HEK293 (cell line): ENCODE results near the gene ZNF792.
A peak's percentile ranks its signal among the peaks of the same experiment; 100 is the strongest.

Experiments
- GLI2 ChIP-seq: fragments of 450-650 bp; formaldehyde crosslinking; IDR thresholded peaks from 2 replicates; pipeline ENCODE4; 2017; ENCODE audit warnings: missing biosample characterization, missing genetic modification characterization, low read depth, borderline replicate concordance
- GLI4 ChIP-seq: fragments of 450-650 bp; formaldehyde crosslinking; IDR thresholded peaks from 2 replicates; pipeline ENCODE4 v1.5.1; 2016; ENCODE audit warnings: missing biosample characterization, missing genetic modification characterization
- KLF10 ChIP-seq: fragments of 450-650 bp; IDR thresholded peaks from 2 replicates; pipeline ENCODE4 v1.5.1; 2018; ENCODE audit warnings: missing biosample characterization, mild to moderate bottlenecking, missing genetic modification characterization
- KLF8 ChIP-seq: fragments of 450-650 bp; formaldehyde crosslinking; IDR thresholded peaks from 2 replicates; pipeline ENCODE4 v1.5.1; 2016; ENCODE audit warnings: missing biosample characterization, missing genetic modification characterization
- KLF9 ChIP-seq: fragments of 450-650 bp; formaldehyde crosslinking; IDR thresholded peaks from 2 replicates; pipeline ENCODE4 v1.5.1; 2016; ENCODE audit warnings: missing biosample characterization, missing genetic modification characterization, low read depth
- OVOL3 ChIP-seq: fragments of 450-650 bp; formaldehyde crosslinking; IDR thresholded peaks from 2 replicates; pipeline ENCODE4 v1.5.1; 2016; ENCODE audit warnings: missing biosample characterization, missing genetic modification characterization
- SP3 ChIP-seq: fragments of 450-650 bp; formaldehyde crosslinking; IDR thresholded peaks from 2 replicates; pipeline ENCODE4 v1.5.1; 2016; ENCODE audit warnings: missing biosample characterization, missing genetic modification characterization
- WT1 ChIP-seq: fragments of 450-650 bp; formaldehyde crosslinking; IDR thresholded peaks from 2 replicates; pipeline ENCODE4 v1.5.1; 2016; ENCODE audit warnings: missing biosample characterization, missing genetic modification characterization
- ZBTB44 ChIP-seq: fragments of 450-650 bp; IDR thresholded peaks from 2 replicates; pipeline ENCODE4 v1.5.1; 2018; ENCODE audit warnings: missing biosample characterization, mild to moderate bottlenecking, missing genetic modification characterization
- ZNF114 ChIP-seq: fragments of 450-650 bp; formaldehyde crosslinking; IDR thresholded peaks from 2 replicates; pipeline ENCODE4 v1.5.0; 2017; ENCODE audit warnings: missing biosample characterization, missing genetic modification characterization
- ZNF148 ChIP-seq: fragments of 450-650 bp; formaldehyde crosslinking; IDR thresholded peaks from 2 replicates; pipeline ENCODE4 v1.5.0; 2017; ENCODE audit warnings: missing biosample characterization, missing genetic modification characterization, borderline replicate concordance
- ZNF324 ChIP-seq: fragments of 450-650 bp; formaldehyde crosslinking; IDR thresholded peaks from 2 replicates; pipeline ENCODE4 v1.5.1; 2016; ENCODE audit warnings: missing biosample characterization, missing genetic modification characterization
- ZNF473 ChIP-seq: fragments of 450-650 bp; formaldehyde crosslinking; IDR thresholded peaks from 2 replicates; pipeline ENCODE4 v1.5.1; 2017; ENCODE audit warnings: missing biosample characterization, missing genetic modification characterization
- ZNF501 ChIP-seq: fragments of 450-650 bp; formaldehyde crosslinking; IDR thresholded peaks from 2 replicates; pipeline ENCODE4 v1.5.1; 2016; ENCODE audit warnings: missing biosample characterization, missing genetic modification characterization
- ZNF514 ChIP-seq: fragments of 450-650 bp; formaldehyde crosslinking; IDR thresholded peaks from 2 replicates; pipeline ENCODE4 v1.5.1; 2016; ENCODE audit warnings: missing biosample characterization, missing genetic modification characterization
- ZNF529 ChIP-seq: fragments of 450-650 bp; formaldehyde crosslinking; IDR thresholded peaks from 2 replicates; pipeline ENCODE4 v1.5.1; 2017; ENCODE audit warnings: missing genetic modification characterization, missing biosample characterization; ENCODE audit not compliant: insufficient replicate concordance
- ZNF600 ChIP-seq: fragments of 450-650 bp; formaldehyde crosslinking; IDR thresholded peaks from 2 replicates; pipeline ENCODE4 v1.5.1; 2016; ENCODE audit warnings: missing biosample characterization, missing genetic modification characterization
- ZNF629 ChIP-seq: fragments of 450-650 bp; formaldehyde crosslinking; IDR thresholded peaks from 2 replicates; pipeline ENCODE4 v1.5.1; 2017; ENCODE audit warnings: missing biosample characterization, missing genetic modification characterization
- ZNF660 ChIP-seq: fragments of 450-650 bp; IDR thresholded peaks from 2 replicates; pipeline ENCODE4 v1.5.1; 2018; ENCODE audit warnings: missing biosample characterization, mild to moderate bottlenecking, missing genetic modification characterization
- ZNF701 ChIP-seq: fragments of 450-650 bp; formaldehyde crosslinking; IDR thresholded peaks from 2 replicates; pipeline ENCODE4 v1.5.1; 2016; ENCODE audit warnings: missing biosample characterization, missing genetic modification characterization
- ZNF707 ChIP-seq: fragments of 450-650 bp; formaldehyde crosslinking; IDR thresholded peaks from 2 replicates; pipeline ENCODE4 v1.5.1; 2016; ENCODE audit warnings: missing biosample characterization, missing genetic modification characterization
- ZNF785 ChIP-seq: fragments of 450-650 bp; formaldehyde crosslinking; IDR thresholded peaks from 2 replicates; pipeline ENCODE4 v1.5.1; 2016; ENCODE audit warnings: missing biosample characterization, missing genetic modification characterization
- ZNF791 ChIP-seq: fragments of 450-650 bp; formaldehyde crosslinking; IDR thresholded peaks from 2 replicates; pipeline ENCODE4 v1.5.1; 2016; ENCODE audit warnings: missing biosample characterization, missing genetic modification characterization
- TF ChIP-seq, protein P1 (sequence below): fragments of 450-650 bp; formaldehyde crosslinking; IDR thresholded peaks from 2 replicates; pipeline ENCODE4 v1.5.1; 2016; ENCODE audit warnings: missing biosample characterization, missing genetic modification characterization
- TF ChIP-seq, protein P2 (sequence below): fragments of 450-650 bp; formaldehyde crosslinking; optimal IDR thresholded peaks from 2 replicates; pipeline ENCODE3; 2016; ENCODE audit warnings: missing biosample characterization, mild to moderate bottlenecking, missing genetic modification characterization
- TF ChIP-seq, protein P3 (sequence below): fragments of 450-650 bp; formaldehyde crosslinking; IDR thresholded peaks from 2 replicates; pipeline ENCODE4 v1.5.1; 2016; ENCODE audit warnings: missing biosample characterization, missing genetic modification characterization
- TF ChIP-seq, protein P4 (sequence below): fragments of 450-650 bp; formaldehyde crosslinking; IDR thresholded peaks from 2 replicates; pipeline ENCODE4 v1.5.1; 2016; ENCODE audit warnings: missing biosample characterization, missing genetic modification characterization

The ZNF792 gene

DNA sequence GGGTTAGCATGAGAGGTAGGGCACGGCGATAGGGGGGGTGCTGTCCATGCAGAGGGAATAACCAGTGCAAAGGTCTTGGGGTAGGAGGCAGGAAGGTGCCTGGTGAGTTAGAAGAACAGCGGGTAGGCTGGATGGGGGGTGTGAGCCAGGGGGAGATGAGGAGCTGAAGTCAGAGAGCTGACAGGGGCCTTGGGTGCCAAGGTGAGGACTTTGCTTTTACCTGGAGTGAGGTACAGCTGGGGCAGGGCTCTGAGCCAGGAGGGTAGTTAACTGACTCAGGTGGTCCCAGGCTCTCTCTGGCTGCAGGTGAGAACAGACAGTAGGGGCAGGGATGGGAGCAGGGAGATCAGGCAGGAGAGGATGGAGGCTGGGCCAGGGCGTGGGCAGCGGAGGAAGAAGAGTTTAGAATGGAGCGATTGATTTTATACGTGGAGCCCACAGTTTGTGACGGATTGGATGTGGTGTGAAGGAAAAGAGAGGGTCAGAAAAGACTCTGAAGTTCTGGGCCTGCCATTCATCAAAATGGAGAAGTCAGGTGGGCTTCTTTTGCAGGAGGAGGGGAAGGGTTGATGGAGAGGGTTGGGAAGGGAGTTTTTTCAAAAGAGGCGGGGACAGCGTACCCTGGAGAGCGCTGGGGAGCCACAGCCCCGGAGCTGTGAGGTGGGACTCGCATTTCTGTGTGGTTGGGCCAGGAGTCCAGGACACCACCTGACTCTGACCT is 34.9 kb upstream of the ZNF792 start (continued):
- TF ChIP-seq, protein P1, sequence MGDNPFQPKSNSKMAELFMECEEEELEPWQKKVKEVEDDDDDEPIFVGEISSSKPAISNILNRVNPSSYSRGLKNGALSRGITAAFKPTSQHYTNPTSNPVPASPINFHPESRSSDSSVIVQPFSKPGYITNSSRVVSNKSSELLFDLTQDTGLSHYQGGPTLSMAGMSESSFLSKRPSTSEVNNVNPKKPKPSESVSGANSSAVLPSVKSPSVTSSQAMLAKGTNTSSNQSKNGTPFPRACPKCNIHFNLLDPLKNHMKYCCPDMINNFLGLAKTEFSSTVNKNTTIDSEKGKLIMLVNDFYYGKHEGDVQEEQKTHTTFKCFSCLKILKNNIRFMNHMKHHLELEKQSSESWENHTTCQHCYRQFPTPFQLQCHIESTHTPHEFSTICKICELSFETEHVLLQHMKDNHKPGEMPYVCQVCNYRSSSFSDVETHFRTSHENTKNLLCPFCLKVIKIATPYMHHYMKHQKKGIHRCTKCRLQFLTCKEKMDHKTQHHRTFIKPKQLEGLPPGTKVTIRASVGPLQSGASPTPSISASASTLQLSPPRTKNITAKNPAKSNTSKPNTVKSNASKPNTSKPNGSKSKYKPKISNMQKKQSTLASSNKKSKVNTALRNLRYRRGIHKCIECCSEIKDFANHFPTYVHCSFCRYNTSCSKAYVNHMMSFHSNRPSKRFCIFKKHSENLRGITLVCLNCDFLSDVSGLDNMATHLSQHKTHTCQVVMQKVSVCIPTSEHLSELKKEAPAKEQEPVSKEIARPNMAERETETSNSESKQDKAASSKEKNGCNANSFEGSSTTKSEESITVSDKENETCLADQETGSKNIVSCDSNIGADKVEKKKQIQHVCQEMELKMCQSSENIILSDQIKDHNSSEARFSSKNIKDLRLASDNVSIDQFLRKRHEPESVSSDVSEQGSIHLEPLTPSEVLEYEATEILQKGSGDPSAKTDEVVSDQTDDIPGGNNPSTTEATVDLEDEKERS, result no peak
- TF ChIP-seq GLI4 (tag by site-specific recombination), result no peak
- no peak; the same call in 1 of the 2 replicates for TF ChIP-seq KLF9
- TF ChIP-seq ZNF785 (tag by site-specific recombination), result peak; percentile 19; the same call in 1 of the 2 replicates
- no peak for TF ChIP-seq KLF10
- no peak for TF ChIP-seq ZNF114 (tag by site-specific recombination)
- TF ChIP-seq WT1 (tag by site-specific recombination), result no peak
- no peak for TF ChIP-seq ZNF501 (tag by site-specific recombination)
- TF ChIP-seq ZNF791 (tag by site-specific recombination), result no peak
- TF ChIP-seq ZBTB44 (tag by site-specific recombination), result no peak
- no peak for TF ChIP-seq GLI2
- no peak for TF ChIP-seq ZNF473 (tag by site-specific recombination)
- TF ChIP-seq ZNF629, result no peak
- TF ChIP-seq ZNF707 (tag by site-specific recombination), result no peak
- TF ChIP-seq ZNF701 (tag by site-specific recombination), result no peak
- no peak for TF ChIP-seq KLF8 (tag by site-specific recombination)
- no peak for TF ChIP-seq ZNF514 (tag by site-specific recombination)
- no peak for TF ChIP-seq ZNF148 (tag by site-specific recombination)
- peak; percentile 93 for TF ChIP-seq ZNF600 (tag by site-specific recombination)
- TF ChIP-seq, protein P2, sequence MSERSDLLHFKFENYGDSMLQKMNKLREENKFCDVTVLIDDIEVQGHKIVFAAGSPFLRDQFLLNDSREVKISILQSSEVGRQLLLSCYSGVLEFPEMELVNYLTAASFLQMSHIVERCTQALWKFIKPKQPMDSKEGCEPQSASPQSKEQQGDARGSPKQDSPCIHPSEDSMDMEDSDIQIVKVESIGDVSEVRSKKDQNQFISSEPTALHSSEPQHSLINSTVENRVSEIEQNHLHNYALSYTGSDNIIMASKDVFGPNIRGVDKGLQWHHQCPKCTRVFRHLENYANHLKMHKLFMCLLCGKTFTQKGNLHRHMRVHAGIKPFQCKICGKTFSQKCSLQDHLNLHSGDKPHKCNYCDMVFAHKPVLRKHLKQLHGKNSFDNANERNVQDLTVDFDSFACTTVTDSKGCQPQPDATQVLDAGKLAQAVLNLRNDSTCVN (tag by site-specific recombination), result no peak
- no peak for TF ChIP-seq ZNF529 (tag by site-specific recombination)
- TF ChIP-seq, protein P3, sequence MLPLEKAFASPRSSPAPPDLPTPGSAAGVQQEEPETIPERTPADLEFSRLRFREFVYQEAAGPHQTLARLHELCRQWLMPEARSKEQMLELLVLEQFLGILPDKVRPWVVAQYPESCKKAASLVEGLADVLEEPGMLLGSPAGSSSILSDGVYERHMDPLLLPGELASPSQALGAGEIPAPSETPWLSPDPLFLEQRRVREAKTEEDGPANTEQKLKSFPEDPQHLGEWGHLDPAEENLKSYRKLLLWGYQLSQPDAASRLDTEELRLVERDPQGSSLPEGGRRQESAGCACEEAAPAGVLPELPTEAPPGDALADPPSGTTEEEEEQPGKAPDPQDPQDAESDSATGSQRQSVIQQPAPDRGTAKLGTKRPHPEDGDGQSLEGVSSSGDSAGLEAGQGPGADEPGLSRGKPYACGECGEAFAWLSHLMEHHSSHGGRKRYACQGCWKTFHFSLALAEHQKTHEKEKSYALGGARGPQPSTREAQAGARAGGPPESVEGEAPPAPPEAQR, result no peak
- TF ChIP-seq OVOL3 (tag by site-specific recombination), result no peak
- TF ChIP-seq SP3 (tag by site-specific recombination), result no peak
- no peak for TF ChIP-seq ZNF324 (tag by site-specific recombination)
- TF ChIP-seq ZNF660, result no peak
- TF ChIP-seq, protein P4, sequence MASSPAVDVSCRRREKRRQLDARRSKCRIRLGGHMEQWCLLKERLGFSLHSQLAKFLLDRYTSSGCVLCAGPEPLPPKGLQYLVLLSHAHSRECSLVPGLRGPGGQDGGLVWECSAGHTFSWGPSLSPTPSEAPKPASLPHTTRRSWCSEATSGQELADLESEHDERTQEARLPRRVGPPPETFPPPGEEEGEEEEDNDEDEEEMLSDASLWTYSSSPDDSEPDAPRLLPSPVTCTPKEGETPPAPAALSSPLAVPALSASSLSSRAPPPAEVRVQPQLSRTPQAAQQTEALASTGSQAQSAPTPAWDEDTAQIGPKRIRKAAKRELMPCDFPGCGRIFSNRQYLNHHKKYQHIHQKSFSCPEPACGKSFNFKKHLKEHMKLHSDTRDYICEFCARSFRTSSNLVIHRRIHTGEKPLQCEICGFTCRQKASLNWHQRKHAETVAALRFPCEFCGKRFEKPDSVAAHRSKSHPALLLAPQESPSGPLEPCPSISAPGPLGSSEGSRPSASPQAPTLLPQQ, result no peak
